Right ventricle myocardium superior (tissue), 1 donor: ENCODE measurements around the gene FNDC11. TPM values are rescaled to one million over a fixed set of nuclear protein-coding genes. Genes with fewer than 3 reads are reported as not detected.

Experiments
- total RNA-seq: library from RNA; stranded (reverse); fragmentation: NEBNext Ultra II Directional; extraction: Animal tissue kit (Norgen Biotek cat#: 25700); gene quantifications from one replicate; pipeline ENCODE4 v1.2.1, GENCODE V29; 2021
- donor health status: DM: no; HTN: yes; CAD: no; lungs with severe emphysema.

FNDC11 gene
- total RNA-seq, 1 donor from 2014 or later, result 0.11 TPM

Other genes with a start within 250 kb of the FNDC11 start
- gene CHRNA4, start 192.8 kb upstream of the FNDC11 start, total RNA-seq, result 1.5 TPM
- 0.89 TPM for gene KCNQ2, start 81.5 kb upstream of the FNDC11 start, total RNA-seq
- 1,229 TPM for gene EEF1A2, start 55.1 kb upstream of the FNDC11 start, total RNA-seq
- gene PPDPF, start 33.4 kb upstream of the FNDC11 start, total RNA-seq, result 246 TPM
- 0.13 TPM for gene PTK6, start 16.8 kb upstream of the FNDC11 start, total RNA-seq
- not detected for gene SRMS, start 6.4 kb upstream of the FNDC11 start, total RNA-seq
- 9.7 TPM for gene HELZ2, start 20.1 kb downstream of the FNDC11 start, total RNA-seq
- gene GMEB2, start 72.9 kb downstream of the FNDC11 start, total RNA-seq, result 5.5 TPM
- gene STMN3, start 99.3 kb downstream of the FNDC11 start, total RNA-seq, result 4.3 TPM
- 7.3 TPM for gene RTEL1, start 104.2 kb downstream of the FNDC11 start, total RNA-seq
- 0.32 TPM for gene TNFRSF6B, start 142.5 kb downstream of the FNDC11 start, total RNA-seq
- gene ARFRP1, start 153.8 kb downstream of the FNDC11 start, total RNA-seq, result 32.2 TPM
- 16.0 TPM for gene ZGPAT, start 153.9 kb downstream of the FNDC11 start, total RNA-seq
- gene LIME1, start 182.5 kb downstream of the FNDC11 start, total RNA-seq, result 1.6 TPM
- gene SLC2A4RG, start 185.6 kb downstream of the FNDC11 start, total RNA-seq, result 95.0 TPM